Measurements from ENCODE around the gene GPR55. TPM values are rescaled to one million over a fixed set of nuclear protein-coding genes. Genes with fewer than 3 reads are reported as not detected.

The GPR55 gene
- total RNA-seq, 1 donor = not detected

GRCh38 chr2:230881840-230882239, 43.2 kb downstream of the GPR55 start:
- no peak for DNase-seq (ENCODE audit: low read depth)
- TF ChIP-seq CTCF (IDR thresholded peaks at IDR 0.05; ENCODE audit: insufficient read depth, low read depth, low read length) = no peak
- no peak overlapping the region for H3K4me3 ChIP-seq (ENCODE audit: low read depth, low read length)

- no peak for TF ChIP-seq CTCF (IDR thresholded peaks at IDR 0.05; ENCODE audit: insufficient read depth, low read depth, low read length)
- no peak for DNase-seq (ENCODE audit: low read depth)
- H3K4me3 ChIP-seq (ENCODE audit: low read depth, low read length) = no peak overlapping the region
Measured at GRCh38 chr2:230879891-230880290, 45.2 kb downstream of the GPR55 start.

- no peak for TF ChIP-seq CTCF (IDR thresholded peaks at IDR 0.05; ENCODE audit: insufficient read depth, low read depth, low read length)
- DNase-seq (ENCODE audit: low read depth) = no peak
- H3K4me3 ChIP-seq (ENCODE audit: low read depth, low read length) = no peak overlapping the region
Measured at GRCh38 chr2:230879271-230879882, 45.7 kb downstream of the GPR55 start.

GRCh38 chr2:230878599-230879188, 46.3 kb downstream of the GPR55 start:
- TF ChIP-seq CTCF (IDR thresholded peaks at IDR 0.05; ENCODE audit: insufficient read depth, low read depth, low read length) = no peak
- DNase-seq (ENCODE audit: low read depth) = no peak

GRCh38 chr2:230877759-230878598, 47.1 kb downstream of the GPR55 start:
- no peak for TF ChIP-seq CTCF (IDR thresholded peaks at IDR 0.05; ENCODE audit: insufficient read depth, low read depth, low read length)
- no peak for DNase-seq (ENCODE audit: low read depth)
- no peak overlapping the region for H3K4me3 ChIP-seq (ENCODE audit: low read depth, low read length)

More at GRCh38 chr2:230878599-230879188, 46.3 kb downstream of the GPR55 start:
- no peak overlapping the region for H3K4me3 ChIP-seq (ENCODE audit: low read depth, low read length)

GRCh38 chr2:230877116-230877758, 47.8 kb downstream of the GPR55 start:
- no peak overlapping the region for H3K4me3 ChIP-seq (ENCODE audit: low read depth, low read length)
- TF ChIP-seq CTCF (IDR thresholded peaks at IDR 0.05; ENCODE audit: insufficient read depth, low read depth, low read length) = no peak
- DNase-seq (ENCODE audit: low read depth) = no peak
